Endothelial cell (in vitro differentiated cells): ENCODE results near the gene RND3. TPM values are rescaled to one million over a fixed set of nuclear protein-coding genes. Genes with fewer than 3 reads are reported as not detected.

Source experiments
- DNase-seq: peaks from one replicate; pipeline ENCODE4 v3.0.0; 2021; ENCODE audit warnings: low spot score
- H3K27ac Mint-ChIP-seq: one replicate; pipeline ENCODE4 v1.8.0; 2021; ENCODE audit warnings: mixed read lengths, inconsistent platforms; ENCODE audit not compliant: unreplicated experiment
- H3K27me3 Mint-ChIP-seq: one replicate; pipeline ENCODE4 v1.8.0; 2021; ENCODE audit warnings: mild to moderate bottlenecking, moderate library complexity, mixed read lengths, inconsistent platforms; ENCODE audit not compliant: unreplicated experiment
- H3K36me3 Mint-ChIP-seq: one replicate; pipeline ENCODE4 v1.8.0; 2021; ENCODE audit warnings: mild to moderate bottlenecking, low read depth, mixed read lengths, inconsistent platforms; ENCODE audit not compliant: unreplicated experiment
- H3K4me1 Mint-ChIP-seq: one replicate; pipeline ENCODE4 v1.8.0; 2021; ENCODE audit warnings: mild to moderate bottlenecking, mixed read lengths, inconsistent platforms; ENCODE audit not compliant: unreplicated experiment
- H3K4me3 Mint-ChIP-seq: one replicate; pipeline ENCODE4 v1.8.0; 2021; ENCODE audit warnings: mild to moderate bottlenecking, mixed read lengths, inconsistent platforms; ENCODE audit not compliant: unreplicated experiment
- H3K9me3 Mint-ChIP-seq: one replicate; pipeline ENCODE4 v1.8.0; 2021; ENCODE audit warnings: mixed read lengths, inconsistent platforms; ENCODE audit not compliant: unreplicated experiment
- CTCF ChIP-seq: fragments of 200-600 bp; sonication (generic); IDR thresholded peaks from one replicate; pipeline ENCODE4 v1.5.0; 2021; ENCODE audit warnings: antibody characterized with exemption; ENCODE audit not compliant: unreplicated experiment
- total RNA-seq: library from RNA; stranded (reverse); fragmentation: NEBNext Ultra II Directional; extraction: Animal tissue kit (Norgen Biotek cat#: 25700); gene quantifications from one replicate; pipeline ENCODE4 v1.2.1, GENCODE V29; 2021; ENCODE audit not compliant: unreplicated experiment

Gene RND3
- total RNA-seq, 1 donor from 2014 or later = 2.9 TPM

DNA sequence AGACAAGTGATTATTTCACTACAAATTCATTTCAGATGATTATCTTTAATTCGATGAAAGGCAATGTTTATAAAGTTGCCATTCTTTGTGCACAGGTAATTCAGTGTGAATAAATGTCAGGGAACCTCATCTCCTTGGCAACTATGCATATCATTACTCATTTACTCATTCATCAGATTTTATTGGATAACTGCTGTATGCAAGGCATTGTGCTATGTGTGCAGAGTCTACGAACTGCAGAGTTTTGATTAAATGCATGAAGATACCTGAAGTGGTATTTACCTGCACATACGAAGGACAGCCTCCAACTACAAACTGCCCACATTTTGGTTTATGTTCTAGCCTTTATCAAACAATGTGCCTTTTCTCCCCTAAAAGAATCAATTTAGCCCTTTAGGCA is 3.5 kb downstream of the RND3 start:
- peaks cover 17% of the 10 kb centered on the region for H3K4me1 Mint-ChIP-seq
- DNase-seq = no peak
- no peaks in the 10 kb centered on the region for H3K9me3 Mint-ChIP-seq
- H3K36me3 Mint-ChIP-seq = no peaks in the 10 kb centered on the region
- H3K27me3 Mint-ChIP-seq = peaks cover 10% of the 10 kb centered on the region
- H3K4me3 Mint-ChIP-seq = no peak overlapping the region
- no peak overlapping the region for H3K27ac Mint-ChIP-seq
- no peak for TF ChIP-seq CTCF

- Mint-ChIP-seq H3K27ac (no peak overlapping the region), H3K27me3 (peaks cover 10% of the 10 kb centered on the region), H3K4me1 (peaks cover 17% of the 10 kb centered on the region), H3K4me3 (no peak overlapping the region), H3K36me3 (no peaks in the 10 kb centered on the region), H3K9me3 (no peaks in the 10 kb centered on the region)
- DNase-seq = no peak
- TF ChIP-seq CTCF = no peak
These were observed 3.9 kb downstream of the RND3 start for GRCh38 chr2:150483532-150483931.

DNA sequence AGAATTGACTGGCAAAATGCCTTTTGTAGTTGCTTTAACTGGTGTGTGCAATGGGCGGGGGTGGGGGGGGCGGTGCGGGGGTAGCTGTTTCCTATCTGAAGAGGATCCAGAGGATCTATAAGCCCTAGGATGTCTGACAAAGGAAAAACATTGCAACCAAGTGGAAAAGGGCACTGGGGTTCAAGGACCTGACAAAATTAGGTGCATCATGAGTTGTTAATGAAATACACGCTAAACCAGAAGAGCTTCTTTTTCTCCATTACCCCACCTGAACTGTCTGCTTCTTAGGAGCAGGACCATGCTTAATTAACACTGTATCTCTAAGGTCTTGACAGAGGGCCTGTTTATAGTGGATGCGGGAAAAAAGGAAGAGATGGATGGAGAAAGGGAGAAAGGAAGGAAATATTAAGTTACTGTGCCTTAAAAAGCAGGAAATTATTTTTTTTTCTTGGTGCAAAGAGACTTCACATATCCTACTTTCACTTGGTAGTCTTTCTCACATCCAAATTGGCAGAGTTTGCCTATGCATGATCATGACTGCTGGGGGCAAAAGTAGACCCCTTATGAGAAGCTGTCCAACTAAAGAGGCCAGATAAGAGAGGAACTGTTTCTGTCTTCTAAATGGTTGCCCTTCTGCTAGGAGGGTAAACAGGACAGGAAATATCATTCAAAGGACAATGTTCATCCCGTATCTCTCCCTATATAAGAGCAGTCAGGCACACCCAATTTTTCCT is 4.6 kb downstream of the RND3 start:
- no peaks in the 10 kb centered on the region for H3K36me3 Mint-ChIP-seq
- H3K27me3 Mint-ChIP-seq = peaks cover 10% of the 10 kb centered on the region
- no peaks in the 10 kb centered on the region for H3K9me3 Mint-ChIP-seq
- H3K4me3 Mint-ChIP-seq = no peak overlapping the region
- no peak overlapping the region for H3K27ac Mint-ChIP-seq
- TF ChIP-seq CTCF = no peak
- DNase-seq = no peak
- peaks cover 22% of the 10 kb centered on the region for H3K4me1 Mint-ChIP-seq

- H3K27me3 Mint-ChIP-seq = peaks cover 10% of the 10 kb centered on the region
- H3K4me1 Mint-ChIP-seq = peaks cover 27% of the 10 kb centered on the region
- no peak for TF ChIP-seq CTCF
- H3K4me3 Mint-ChIP-seq = no peak overlapping the region
- no peaks in the 10 kb centered on the region for H3K9me3 Mint-ChIP-seq
- no peaks in the 10 kb centered on the region for H3K36me3 Mint-ChIP-seq
- no peak for DNase-seq
- no peak overlapping the region for H3K27ac Mint-ChIP-seq
These were observed 5.4 kb downstream of the RND3 start for GRCh38 chr2:150482111-150482510.

GRCh38 chr2:150480971-150481830 is 6.3 kb downstream of the RND3 start:
- H3K9me3 Mint-ChIP-seq = no peaks in the 10 kb centered on the region
- H3K4me1 Mint-ChIP-seq = peaks cover 23% of the 10 kb centered on the region
- DNase-seq = no peak
- no peak overlapping the region for H3K4me3 Mint-ChIP-seq
- peaks cover 4% of the 10 kb centered on the region for H3K27me3 Mint-ChIP-seq
- TF ChIP-seq CTCF = no peak
- H3K36me3 Mint-ChIP-seq = no peaks in the 10 kb centered on the region
- H3K27ac Mint-ChIP-seq = no peak overlapping the region
